RCC 7860 (cell line): ENCODE results near the gene DIRAS2.
"Not testable (repeated sequence)": the region's sequence is repeated elsewhere in the genome, so short reads cannot be mapped to it uniquely, and the experiment has no call there.

Experiments
- DNase-seq: peaks from one replicate; pipeline ENCODE4 v3.0.0-alpha.2; 2015; ENCODE audit warnings: low spot score
- FAIRE-seq: peaks from 2 replicates; lab custom pipeline; 2012; peaks lifted over from hg19 to GRCh38; lab: Jason Lieb, UNC

Gene DIRAS2

GRCh38 chr9:90642570-90643539, at the start of gene DIRAS2:
Gene DIRAS2, minus strand, starts transcription at chr9:90642824. Its CDS starts 28,997 bp downstream, at chr9:90613827.
- peak; percentile 79 for FAIRE-seq
- DNase-seq: peak; percentile 78

- FAIRE-seq: no peak
Measured at GRCh38 chr9:90684736-90685135, 42.1 kb upstream of the DIRAS2 start.

GRCh38 chr9:90684106-90684505, 41.5 kb upstream of the DIRAS2 start:
- no peak for DNase-seq
- no peak for FAIRE-seq

More at GRCh38 chr9:90684736-90685135, 42.1 kb upstream of the DIRAS2 start:
- DNase-seq: no peak

- FAIRE-seq (no peak), DNase-seq (no peak)
Measured at GRCh38 chr9:90680534-90680933, 37.9 kb upstream of the DIRAS2 start.

GRCh38 chr9:90665072-90665471, 22.4 kb upstream of the DIRAS2 start:
- no peak for FAIRE-seq
- DNase-seq: no peak

- peak; percentile 82 for FAIRE-seq
- peak; percentile 23 for DNase-seq
Measured at GRCh38 chr9:90659650-90660364, 17.2 kb upstream of the DIRAS2 start.

- FAIRE-seq (no peak), DNase-seq (no peak)
Measured at GRCh38 chr9:90658783-90659182, 16.2 kb upstream of the DIRAS2 start.

GRCh38 chr9:90658181-90658580, 15.6 kb upstream of the DIRAS2 start:
- FAIRE-seq (no peak), DNase-seq (no peak)

GRCh38 chr9:90656876-90657275, 14.3 kb upstream of the DIRAS2 start:
- not testable (repeated sequence) for DNase-seq, FAIRE-seq

GRCh38 chr9:90651246-90651645, 8.6 kb upstream of the DIRAS2 start:
- DNase-seq (no peak), FAIRE-seq (no peak)

- FAIRE-seq (no peak), DNase-seq (no peak)
Measured at GRCh38 chr9:90647843-90648242, 5.2 kb upstream of the DIRAS2 start.

- DNase-seq (no peak), FAIRE-seq (no peak)
Measured at GRCh38 chr9:90645721-90646120, 3.1 kb upstream of the DIRAS2 start.

- FAIRE-seq (no peak), DNase-seq (no peak)
Measured at GRCh38 chr9:90641884-90642487, 638 bp downstream of the DIRAS2 start.

GRCh38 chr9:90641086-90641485, 1.5 kb downstream of the DIRAS2 start:
- no peak for DNase-seq
- FAIRE-seq: no peak

- no peak for DNase-seq
- no peak for FAIRE-seq
Measured at GRCh38 chr9:90640361-90640760, 2.3 kb downstream of the DIRAS2 start.

- DNase-seq (no peak), FAIRE-seq (no peak)
Measured at GRCh38 chr9:90637626-90638025, 5.0 kb downstream of the DIRAS2 start.

- DNase-seq (no peak), FAIRE-seq (no peak)
Measured at GRCh38 chr9:90632647-90633207, 9.9 kb downstream of the DIRAS2 start.

- DNase-seq: no peak
- no peak for FAIRE-seq
Measured at GRCh38 chr9:90631964-90632363, 10.7 kb downstream of the DIRAS2 start.

- DNase-seq (no peak), FAIRE-seq (no peak)
Measured at GRCh38 chr9:90629991-90630390, 12.6 kb downstream of the DIRAS2 start.

- DNase-seq (no peak), FAIRE-seq (no peak)
Measured at GRCh38 chr9:90629354-90629753, 13.3 kb downstream of the DIRAS2 start.

GRCh38 chr9:90616806-90617205, 25.8 kb downstream of the DIRAS2 start:
- no peak for DNase-seq
- FAIRE-seq: no peak
